HCT116 (cell line): Measurements from ENCODE around the gene MYL12B. TPM values are rescaled to one million over a fixed set of nuclear protein-coding genes. Genes with fewer than 3 reads are reported as not detected.

Experiments
- ATAC-seq: fragments of 200-7000 bp; cut with Tn5 transposase; 2 replicates; pipeline ENCODE4 v1.9.1; 2020; ENCODE audit warnings: mild to moderate bottlenecking, moderate library complexity
- BruUV-seq: library from RNA; stranded (reverse); fragments of 400-500 nt; replicated peaks from 2 replicates; lab custom pipeline; 2021; lab: Mats Ljungman, UMichigan
- CTCF ChIA-PET: fragments of 300-600 bp; sonication (Branson Sonifier 250); formaldehyde crosslinking; loops from one replicate; lab custom pipeline; 2021; ENCODE audit warnings: antibody characterized with exemption; lab: Charles Lee
- POLR2A ChIA-PET: fragments of 300-600, 350-600 bp; sonication (Branson Sonifier 250); formaldehyde crosslinking; loops from one replicate; lab custom pipeline; 2021; ENCODE audit warnings: antibody characterized with exemption; lab: Charles Lee
- RAD21 ChIA-PET, 2 experiments: fragments of 300-600 bp; sonication (Branson Sonifier 250); formaldehyde crosslinking; loops; one replicate each; lab custom pipeline; 2023; ENCODE audit warnings: low total read pairs in 2 of 2; ENCODE audit not compliant: uncharacterized antibody in 2 of 2, unreplicated experiment in 2 of 2, low non-redundant PET in 1 of 2; lab: Charles Lee
- DNase-seq: peaks from one replicate; pipeline ENCODE4 v3.0.0-alpha.2; 2010; ENCODE audit warnings: low read depth, low spot score
- H2AFZ ChIP-seq: fragments of 200-600 bp; shearing (Covaris generic), sonication (generic); 2 replicates; pipeline ENCODE4 v1.6.1; 2017; ENCODE audit warnings: low read depth, mixed run types, mixed read lengths, antibody characterized with exemption, low read length; ENCODE audit not compliant: poor library complexity, severe bottlenecking
- H3K27ac ChIP-seq: 2 replicates; pipeline ENCODE4 v1.5.1; 2012; ENCODE audit warnings: low read depth, low read length
- H3K27me3 ChIP-seq: fragments of 200-600 bp; sonication (generic); 2 replicates; pipeline ENCODE4 v1.6.1; 2016; ENCODE audit warnings: mixed run types, low read length, mixed read lengths; ENCODE audit not compliant: insufficient read depth
- H3K36me3 ChIP-seq, 2 experiments: fragments of 200-500 bp in 1 of 2; fragments of 200-600 bp in 1 of 2; sonication (Bioruptor generic) in 1 of 2; sonication (generic) in 1 of 2; 2 replicates each; pipeline versions ENCODE4 v1.5.1 to v1.6.1; 2014 to 2016; ENCODE audit warnings: low read length in 2 of 2, inconsistent platforms in 1 of 2, mixed read lengths in 1 of 2, mixed run types in 1 of 2; ENCODE audit not compliant: insufficient read depth in 2 of 2, control insufficient read depth in 1 of 2
- H3K4me1 ChIP-seq, 2 experiments: fragments of 200-600 bp in 1 of 2; sonication (generic) in 1 of 2; 2 replicates each; pipeline versions ENCODE4 v1.5.1 to v1.6.1; 2012 to 2017; ENCODE audit warnings: low read length in 2 of 2, inconsistent platforms in 1 of 2, mild to moderate bottlenecking in 1 of 2, mixed read lengths in 1 of 2, mixed run types in 1 of 2, moderate library complexity in 1 of 2; ENCODE audit not compliant: insufficient read depth in 2 of 2, control insufficient read depth in 1 of 2
- H3K4me2 ChIP-seq: fragments of 200-600 bp; sonication (generic); 2 replicates; pipeline ENCODE4 v1.6.1; 2017; ENCODE audit warnings: mixed run types, low read length, mixed read lengths
- H3K4me3 ChIP-seq, 2 experiments: fragments of 200-600 bp in 1 of 2; sonication (generic) in 1 of 2; replicated peaks in 1 of 2; 2 replicates each; pipeline ENCODE4 v1.5.1; 2011 to 2016; ENCODE audit warnings: low read length in 2 of 2, control low read depth in 1 of 2, low read depth in 1 of 2, mild to moderate bottlenecking in 1 of 2, mixed read lengths in 1 of 2, mixed run types in 1 of 2
- H3K79me2 ChIP-seq: fragments of 200-600 bp; sonication (generic); 2 replicates; pipeline ENCODE4 v1.6.1; 2017; ENCODE audit warnings: mild to moderate bottlenecking, mixed run types, low read length, moderate library complexity, mixed read lengths; ENCODE audit not compliant: insufficient read depth
- H3K9ac ChIP-seq: fragments of 200-600 bp; sonication (generic); 2 replicates; pipeline ENCODE4 v1.6.1; 2016; ENCODE audit warnings: low read length, mixed read lengths
- H3K9me2 ChIP-seq: fragments of 200-600 bp; sonication (generic), shearing (Covaris generic); 2 replicates; pipeline ENCODE4 v1.6.1; 2017; ENCODE audit warnings: mixed run types, mild to moderate bottlenecking, moderate library complexity; ENCODE audit not compliant: insufficient read depth
- H3K9me3 ChIP-seq, 2 experiments: fragments of 200-500 bp in 1 of 2; fragments of 200-600 bp in 1 of 2; sonication (Bioruptor generic) in 1 of 2; sonication (generic) in 1 of 2; 2 replicates each; pipeline ENCODE4 v1.6.1; 2014 to 2017; ENCODE audit warnings: low read length in 2 of 2, mixed read lengths in 2 of 2, inconsistent platforms in 1 of 2, low read depth in 1 of 2, mild to moderate bottlenecking in 1 of 2, mixed run types in 1 of 2, moderate library complexity in 1 of 2; ENCODE audit not compliant: control insufficient read depth in 1 of 2, insufficient read depth in 1 of 2
- H4K20me1 ChIP-seq: fragments of 200-600 bp; sonication (generic), shearing (Covaris generic); 2 replicates; pipeline ENCODE4 v1.6.1; 2017; ENCODE audit warnings: mixed run types, mild to moderate bottlenecking, moderate library complexity; ENCODE audit not compliant: insufficient read depth
- ATF3 ChIP-seq: IDR thresholded peaks from 2 replicates; pipeline ENCODE4 v1.6.1; 2012
- EZH2 ChIP-seq: fragments of 200-600 bp; sonication (generic); IDR thresholded peaks from 2 replicates; pipeline ENCODE4 v1.6.1; 2017; ENCODE audit warnings: antibody characterized with exemption, mixed run types
- JUND ChIP-seq: IDR thresholded peaks from 2 replicates; pipeline ENCODE4 v1.6.1; 2012
- RAD21 ChIP-seq: IDR thresholded peaks from 2 replicates; pipeline ENCODE4 v1.6.1; 2012; ENCODE audit warnings: low read depth, mild to moderate bottlenecking
- SRF ChIP-seq: IDR thresholded peaks from 2 replicates; pipeline ENCODE4 v1.6.1; 2012; ENCODE audit warnings: low read depth
- TCF7L2 ChIP-seq: IDR thresholded peaks from 2 replicates; pipeline ENCODE4 v1.7.0; 2011; ENCODE audit warnings: borderline replicate concordance, inconsistent platforms; ENCODE audit not compliant: insufficient read depth, insufficient read length; ENCODE audit errors: extremely low read depth
- intact Hi-C: fragments of 100-400 bp; cut with micrococcal nuclease; formaldehyde crosslinking; loops from 2 replicates; pipeline ENCODE4 v1.10.0; 2022
- total RNA-seq: library from RNA; stranded (reverse); gene quantifications from one replicate; pipeline ENCODE4 v1.2.1, GENCODE V29; 2021; ENCODE audit not compliant: unreplicated experiment
- TF ChIP-seq, protein P1 (sequence below): IDR thresholded peaks from 2 replicates; pipeline ENCODE4 v1.6.1; 2012; ENCODE audit warnings: low read depth

MYL12B gene
- total RNA-seq, 1 experiment from 2014 or later = 403 TPM

GRCh38 chr18:3233433-3234168 lies 28.3 kb upstream of the MYL12B start:
- intact Hi-C loops = no loop called here
- TF ChIP-seq EZH2 = no peak
- no peak for TF ChIP-seq ATF3
- no peak for TF ChIP-seq RAD21
- no peak for TF ChIP-seq JUND
- TF ChIP-seq TCF7L2 = no peak
- TF ChIP-seq, protein P1, sequence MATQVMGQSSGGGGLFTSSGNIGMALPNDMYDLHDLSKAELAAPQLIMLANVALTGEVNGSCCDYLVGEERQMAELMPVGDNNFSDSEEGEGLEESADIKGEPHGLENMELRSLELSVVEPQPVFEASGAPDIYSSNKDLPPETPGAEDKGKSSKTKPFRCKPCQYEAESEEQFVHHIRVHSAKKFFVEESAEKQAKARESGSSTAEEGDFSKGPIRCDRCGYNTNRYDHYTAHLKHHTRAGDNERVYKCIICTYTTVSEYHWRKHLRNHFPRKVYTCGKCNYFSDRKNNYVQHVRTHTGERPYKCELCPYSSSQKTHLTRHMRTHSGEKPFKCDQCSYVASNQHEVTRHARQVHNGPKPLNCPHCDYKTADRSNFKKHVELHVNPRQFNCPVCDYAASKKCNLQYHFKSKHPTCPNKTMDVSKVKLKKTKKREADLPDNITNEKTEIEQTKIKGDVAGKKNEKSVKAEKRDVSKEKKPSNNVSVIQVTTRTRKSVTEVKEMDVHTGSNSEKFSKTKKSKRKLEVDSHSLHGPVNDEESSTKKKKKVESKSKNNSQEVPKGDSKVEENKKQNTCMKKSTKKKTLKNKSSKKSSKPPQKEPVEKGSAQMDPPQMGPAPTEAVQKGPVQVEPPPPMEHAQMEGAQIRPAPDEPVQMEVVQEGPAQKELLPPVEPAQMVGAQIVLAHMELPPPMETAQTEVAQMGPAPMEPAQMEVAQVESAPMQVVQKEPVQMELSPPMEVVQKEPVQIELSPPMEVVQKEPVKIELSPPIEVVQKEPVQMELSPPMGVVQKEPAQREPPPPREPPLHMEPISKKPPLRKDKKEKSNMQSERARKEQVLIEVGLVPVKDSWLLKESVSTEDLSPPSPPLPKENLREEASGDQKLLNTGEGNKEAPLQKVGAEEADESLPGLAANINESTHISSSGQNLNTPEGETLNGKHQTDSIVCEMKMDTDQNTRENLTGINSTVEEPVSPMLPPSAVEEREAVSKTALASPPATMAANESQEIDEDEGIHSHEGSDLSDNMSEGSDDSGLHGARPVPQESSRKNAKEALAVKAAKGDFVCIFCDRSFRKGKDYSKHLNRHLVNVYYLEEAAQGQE = no peak
- TF ChIP-seq SRF = no peak
- ChIA-PET RAD21 (no interaction called here), CTCF (interaction anchor here (1.2 kb wide), 1 partner anchor 248 kb away, joined by 3 read pairs; no protein-coding TSS in a partner anchor), POLR2A (no interaction called here)
- Histone ChIP-seq H3K36me3 (no peaks in the 10 kb centered on the region), H3K79me2 (no peaks in the 10 kb centered on the region), H3K4me3 (no peak overlapping the region), H3K4me2 (no peak overlapping the region), H3K4me1 (peaks cover 2 to 7% of the 10 kb centered on the region in 2 experiments; a peak in 1 of 4 replicates), H2AFZ (no peak overlapping the region), H3K9ac (no peak overlapping the region), H3K27me3 (no peaks in the 10 kb centered on the region), H3K27ac (no peak overlapping the region), H3K9me3 (no peaks in the 10 kb centered on the region), H3K9me2 (no peaks in the 10 kb centered on the region), H4K20me1 (no peaks in the 10 kb centered on the region)
- ATAC-seq (no peak), DNase-seq (no peak)
- no TSS peak for BruUV-seq
